Mammary epithelial cell (primary cell): Measurements from ENCODE around the gene CD82.

ENCODE experiments used
- EZH2 ChIP-seq: IDR thresholded peaks from 2 replicates; pipeline ENCODE4 v1.6.1; 2012; ENCODE audit warnings: low read length, inconsistent platforms, borderline replicate concordance
- TF ChIP-seq, protein P1 (sequence below), 2 donors: IDR thresholded peaks in 1 of 2; conservative IDR thresholded peaks in 1 of 2; 2 replicates each; pipeline ENCODE4 v1.5.1; 2011 to 2012; ENCODE audit warnings: inconsistent platforms in 2 of 2, low read length in 2 of 2, mild to moderate bottlenecking in 2 of 2, control low read depth in 1 of 2, low read depth in 1 of 2; ENCODE audit not compliant: insufficient read depth in 1 of 2; ENCODE audit errors: extremely low read depth in 1 of 2

GRCh38 chr11:44538375-44539054 lies 26.9 kb upstream of the CD82 start:
- TF ChIP-seq, protein P1, sequence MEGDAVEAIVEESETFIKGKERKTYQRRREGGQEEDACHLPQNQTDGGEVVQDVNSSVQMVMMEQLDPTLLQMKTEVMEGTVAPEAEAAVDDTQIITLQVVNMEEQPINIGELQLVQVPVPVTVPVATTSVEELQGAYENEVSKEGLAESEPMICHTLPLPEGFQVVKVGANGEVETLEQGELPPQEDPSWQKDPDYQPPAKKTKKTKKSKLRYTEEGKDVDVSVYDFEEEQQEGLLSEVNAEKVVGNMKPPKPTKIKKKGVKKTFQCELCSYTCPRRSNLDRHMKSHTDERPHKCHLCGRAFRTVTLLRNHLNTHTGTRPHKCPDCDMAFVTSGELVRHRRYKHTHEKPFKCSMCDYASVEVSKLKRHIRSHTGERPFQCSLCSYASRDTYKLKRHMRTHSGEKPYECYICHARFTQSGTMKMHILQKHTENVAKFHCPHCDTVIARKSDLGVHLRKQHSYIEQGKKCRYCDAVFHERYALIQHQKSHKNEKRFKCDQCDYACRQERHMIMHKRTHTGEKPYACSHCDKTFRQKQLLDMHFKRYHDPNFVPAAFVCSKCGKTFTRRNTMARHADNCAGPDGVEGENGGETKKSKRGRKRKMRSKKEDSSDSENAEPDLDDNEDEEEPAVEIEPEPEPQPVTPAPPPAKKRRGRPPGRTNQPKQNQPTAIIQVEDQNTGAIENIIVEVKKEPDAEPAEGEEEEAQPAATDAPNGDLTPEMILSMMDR (conservative IDR thresholded peaks at IDR 0.05 in 1 of 2, IDR thresholded peaks at IDR 0.05 in 1 of 2; ENCODE audit: extremely low read depth in 1 of 2, insufficient read depth in 1 of 2, low read depth in 1 of 2, low read length in 2 of 2), result peak; percentile 90 to 92
- TF ChIP-seq EZH2, result no peak
